Activated CD4-positive, alpha-beta memory T cell treated with anti-CD3 and anti-CD28 coated beads for 36 hours (primary cell): Measurements from ENCODE around the gene ZNF638. TPM values are rescaled to one million over a fixed set of nuclear protein-coding genes. Genes with fewer than 3 reads are reported as not detected.
"Not testable (repeated sequence)": the region's sequence is repeated elsewhere in the genome, so short reads cannot be mapped to it uniquely, and the experiment has no call there.

Source experiments
- CTCF ChIA-PET: fragments of 350-600 bp; sonication (Branson Sonifier 250); formaldehyde crosslinking; loops from one replicate; lab custom pipeline; 2021; ENCODE audit warnings: antibody characterized with exemption, inconsistent platforms; lab: Charles Lee
- POLR2A ChIA-PET: fragments of 350-600 bp; sonication (Branson Sonifier 250); formaldehyde crosslinking; loops from one replicate; lab custom pipeline; 2021; ENCODE audit warnings: antibody characterized with exemption; lab: Charles Lee
- DNase-seq: peaks from one replicate; pipeline ENCODE4 v3.0.0-alpha.2; 2020
- H3K27ac Mint-ChIP-seq: one replicate; pipeline ENCODE4 v1.8.0; 2021; ENCODE audit warnings: mixed read lengths
- H3K27me3 Mint-ChIP-seq: one replicate; pipeline ENCODE4 v1.8.0; 2021; ENCODE audit warnings: mixed read lengths
- H3K36me3 Mint-ChIP-seq: one replicate; pipeline ENCODE4 v1.8.0; 2021; ENCODE audit warnings: mixed read lengths
- H3K4me1 Mint-ChIP-seq: one replicate; pipeline ENCODE4 v1.8.0; 2021; ENCODE audit warnings: low read depth, mixed read lengths
- H3K4me3 Mint-ChIP-seq: one replicate; pipeline ENCODE4 v1.8.0; 2021; ENCODE audit warnings: mild to moderate bottlenecking, mixed read lengths
- H3K9me3 Mint-ChIP-seq: one replicate; pipeline ENCODE4 v1.8.0; 2021; ENCODE audit warnings: mixed read lengths
- intact Hi-C: fragments of 100-400 bp; cut with micrococcal nuclease; formaldehyde crosslinking; loops from one replicate; pipeline ENCODE4 v1.15.1; 2023
- total RNA-seq, 2 experiments: library from RNA; stranded (reverse); gene quantifications; one replicate each; pipeline ENCODE4 v1.2.3, GENCODE V29; 2021

ZNF638 gene
- total RNA-seq, 2 experiments from 2014 or later, result 74.2 to 87.4 TPM

GRCh38 chr2:71313016-71313766 lies 18.4 kb upstream of the ZNF638 start:
- ChIA-PET POLR2A (no interaction called here), CTCF (no interaction called here)
- Mint-ChIP-seq H3K27ac (no peak overlapping the region), H3K9me3 (peaks cover 13% of the 10 kb centered on the region), H3K4me1 (no peaks in the 10 kb centered on the region), H3K4me3 (no peak overlapping the region), H3K27me3 (peaks cover 9% of the 10 kb centered on the region), H3K36me3 (peaks cover 8% of the 10 kb centered on the region)
- intact Hi-C loops, result no loop called here
- no peak for DNase-seq

- Mint-ChIP-seq H3K36me3 (peaks cover 27% of the 10 kb centered on the region), H3K4me3 (no peak overlapping the region), H3K27me3 (peaks cover 13% of the 10 kb centered on the region), H3K4me1 (no peaks in the 10 kb centered on the region), H3K9me3 (peaks cover 48% of the 10 kb centered on the region), H3K27ac (no peak overlapping the region)
- ChIA-PET POLR2A (no interaction called here), CTCF (no interaction called here)
- intact Hi-C loops, result no loop called here
- DNase-seq, result no peak
Measured at GRCh38 chr2:71317060-71317459, 14.5 kb upstream of the ZNF638 start.

GRCh38 chr2:71317900-71318299 lies 13.7 kb upstream of the ZNF638 start:
- CTCF ChIA-PET, H3K27ac Mint-ChIP-seq, intact Hi-C loops, POLR2A ChIA-PET, DNase-seq, H3K4me1 Mint-ChIP-seq, H3K4me3 Mint-ChIP-seq: not testable (repeated sequence)
- Mint-ChIP-seq H3K9me3 (peaks cover 55% of the 10 kb centered on the region), H3K27me3 (peaks cover 13% of the 10 kb centered on the region), H3K36me3 (peaks cover 31% of the 10 kb centered on the region)

GRCh38 chr2:71323386-71323785 lies 8.2 kb upstream of the ZNF638 start:
- no peak overlapping the region for H3K4me3 Mint-ChIP-seq
- no peak overlapping the region for H3K27ac Mint-ChIP-seq
- H3K4me1 Mint-ChIP-seq, result no peaks in the 10 kb centered on the region
- peaks cover 6% of the 10 kb centered on the region for H3K27me3 Mint-ChIP-seq
- H3K36me3 Mint-ChIP-seq, result peaks cover 22% of the 10 kb centered on the region
- H3K9me3 Mint-ChIP-seq, result peaks cover 40% of the 10 kb centered on the region
- POLR2A ChIA-PET, result no interaction called here
- CTCF ChIA-PET, result no interaction called here
- intact Hi-C loops, result no loop called here
- no peak for DNase-seq

- H3K27me3 Mint-ChIP-seq, result peaks cover 2% of the 10 kb centered on the region
- H3K4me1 Mint-ChIP-seq, result peaks cover 4% of the 10 kb centered on the region
- H3K9me3 Mint-ChIP-seq, result peaks cover 9% of the 10 kb centered on the region
- peaks cover 7% of the 10 kb centered on the region for H3K36me3 Mint-ChIP-seq
- H3K4me3 Mint-ChIP-seq, result no peak overlapping the region
- intact Hi-C loops, result no loop called here
- no peak overlapping the region for H3K27ac Mint-ChIP-seq
- ChIA-PET POLR2A (no interaction called here), CTCF (no interaction called here)
- no peak for DNase-seq
Measured at GRCh38 chr2:71326968-71327367, 4.6 kb upstream of the ZNF638 start.

GRCh38 chr2:71327916-71328315 lies 3.7 kb upstream of the ZNF638 start:
- Mint-ChIP-seq H3K27ac (no peak overlapping the region), H3K4me1 (peaks cover 6% of the 10 kb centered on the region), H3K27me3 (peaks cover 2% of the 10 kb centered on the region), H3K36me3 (peaks cover 3% of the 10 kb centered on the region), H3K4me3 (no peak overlapping the region), H3K9me3 (no peaks in the 10 kb centered on the region)
- intact Hi-C loops, result no loop called here
- no peak for DNase-seq
- CTCF ChIA-PET, result interaction anchor here (2.2 kb wide), 1 partner anchor 28 kb away, joined by 7 read pairs; no protein-coding TSS in a partner anchor
- POLR2A ChIA-PET, result no interaction called here

DNA sequence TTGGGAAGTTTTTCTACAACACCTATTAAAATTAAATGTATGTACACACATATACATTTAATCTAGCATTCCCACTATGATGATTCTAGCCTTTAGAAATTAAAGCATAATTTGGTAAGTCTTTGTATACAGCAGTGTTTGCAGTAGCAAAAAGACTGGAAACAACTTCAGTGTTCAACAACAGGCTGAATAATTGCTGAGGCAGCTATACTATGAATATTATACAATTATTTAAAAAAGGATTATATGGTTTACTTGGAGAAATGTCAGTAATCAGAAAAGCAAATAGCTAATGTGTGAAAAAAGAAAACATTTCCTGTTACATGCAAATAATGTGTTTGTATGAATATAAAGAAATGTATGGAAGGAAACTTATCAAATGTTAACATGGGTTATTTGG lies 1.4 kb upstream of the ZNF638 start:
- Mint-ChIP-seq H3K27ac (no peak overlapping the region), H3K4me3 (no peak overlapping the region), H3K36me3 (peaks cover 14% of the 10 kb centered on the region), H3K27me3 (peaks cover 2% of the 10 kb centered on the region), H3K4me1 (peaks cover 21% of the 10 kb centered on the region), H3K9me3 (no peaks in the 10 kb centered on the region)
- ChIA-PET CTCF (interaction anchor here (0.6 to 3.4 kb wide), 4 partner anchors 31 to 1414 kb away, joined by 3 to 30 read pairs (median 3); no protein-coding TSS in a partner anchor), POLR2A (no interaction called here)
- intact Hi-C loops, result no loop called here
- DNase-seq, result no peak

DNA sequence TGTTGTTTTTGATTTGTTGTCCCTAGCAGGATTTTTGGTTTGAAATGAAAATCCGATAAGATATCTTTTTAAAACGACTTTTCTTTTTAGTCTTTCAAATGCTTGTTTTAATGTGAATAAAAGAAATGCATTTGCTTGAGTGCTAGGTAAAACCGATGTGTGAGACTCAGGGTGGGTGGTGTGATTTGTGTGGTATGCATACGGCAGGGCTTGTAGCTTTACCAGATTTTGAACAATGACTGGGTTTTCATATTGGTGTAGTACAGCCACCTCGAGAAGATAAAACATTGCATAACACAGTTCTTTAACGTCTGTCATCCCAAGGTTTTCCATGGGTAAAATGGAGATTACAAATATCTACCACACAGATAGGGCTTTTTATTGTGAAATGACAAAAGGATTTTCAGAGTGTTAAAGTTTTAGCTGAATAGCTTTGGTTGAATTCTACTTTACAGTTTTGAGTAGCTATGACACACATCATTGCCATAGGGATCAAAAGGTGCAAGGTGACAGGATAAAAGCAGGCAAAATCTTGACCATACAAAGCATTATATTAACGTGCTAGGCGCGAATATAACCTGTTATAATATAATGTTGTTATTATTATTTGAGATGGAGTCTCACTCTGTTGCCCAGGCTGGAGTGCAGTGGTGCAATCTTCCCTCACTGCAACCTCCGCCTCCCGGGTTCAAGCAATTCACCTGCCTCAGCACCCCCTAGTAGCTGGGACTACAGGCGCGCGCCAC lies 824 bp upstream of the ZNF638 start:
- CTCF ChIA-PET, result interaction anchor here (0.9 to 3.4 kb wide), 13 partner anchors 18 to 307 kb away, joined by 3 to 30 read pairs (median 4); partner anchors contain the start of gene PAIP2B
- Mint-ChIP-seq H3K9me3 (no peaks in the 10 kb centered on the region), H3K4me1 (peaks cover 25% of the 10 kb centered on the region), H3K36me3 (peaks cover 14% of the 10 kb centered on the region), H3K27ac (no peak overlapping the region), H3K27me3 (peaks cover 2% of the 10 kb centered on the region), H3K4me3 (peak overlapping the region; percentile 94)
- POLR2A ChIA-PET, result interaction anchor here (1.3 to 2.3 kb wide), 2 partner anchors 22 to 104 kb away, joined by 5 to 10 read pairs; partner anchors contain the start of gene PAIP2B
- intact Hi-C loops, result loop anchor here (1.0 kb wide), 2 partner anchors 103 to 262 kb away; partner anchors contain the start of genes NAGK and PAIP2B
- DNase-seq, result no peak

DNA sequence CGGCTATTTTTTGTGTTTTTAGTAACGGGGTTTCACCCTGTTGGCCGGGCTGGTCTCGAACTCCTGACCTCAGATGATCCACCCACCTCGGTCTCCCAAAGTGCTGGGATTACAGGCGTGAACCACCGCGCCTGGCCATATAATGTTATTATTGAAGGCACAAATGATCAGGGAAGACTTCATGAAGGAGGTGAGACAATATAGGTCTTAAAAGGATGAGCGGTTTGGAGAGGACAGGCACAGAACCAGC lies 326 bp upstream of the ZNF638 start:
- Mint-ChIP-seq H3K36me3 (peaks cover 14% of the 10 kb centered on the region), H3K4me1 (peaks cover 28% of the 10 kb centered on the region), H3K27ac (peak overlapping the region; percentile 93), H3K4me3 (peak overlapping the region; percentile 94)
- POLR2A ChIA-PET, result interaction anchor here (1.3 to 2.3 kb wide), 2 partner anchors 22 to 104 kb away, joined by 5 to 10 read pairs; partner anchors contain the start of gene PAIP2B
- intact Hi-C loops, result loop anchor here (1.0 kb wide), 2 partner anchors 104 to 263 kb away; partner anchors contain the start of genes NAGK and PAIP2B
- CTCF ChIA-PET, result interaction anchor here (0.7 to 3.4 kb wide), 22 partner anchors 11 to 307 kb away, joined by 3 to 30 read pairs (median 4); partner anchors contain the start of gene PAIP2B
- not testable (repeated sequence) for DNase-seq, H3K9me3 Mint-ChIP-seq, H3K27me3 Mint-ChIP-seq

- Mint-ChIP-seq H3K27ac (peak overlapping the region; percentile 93), H3K9me3 (no peaks in the 10 kb centered on the region), H3K4me1 (peaks cover 37% of the 10 kb centered on the region), H3K36me3 (peaks cover 14% of the 10 kb centered on the region), H3K27me3 (peaks cover 2% of the 10 kb centered on the region), H3K4me3 (peak overlapping the region; percentile 94)
- intact Hi-C loops, result no loop called here
- ChIA-PET CTCF (interaction anchor here (1.1 to 3.4 kb wide), 11 partner anchors 10 to 309 kb away, joined by 3 to 30 read pairs (median 8); partner anchors contain the start of gene PAIP2B), POLR2A (interaction anchor here (0.7 to 2.3 kb wide), 7 partner anchors 21 to 261 kb away, joined by 3 to 10 read pairs (median 4); partner anchors contain the start of gene PAIP2B)
- no peak for DNase-seq
Measured at GRCh38 chr2:71332435-71332796, 834 bp downstream of the ZNF638 start.

GRCh38 chr2:71333619-71334018 lies 2.0 kb downstream of the ZNF638 start:
- H3K27me3 Mint-ChIP-seq, result peaks cover 2% of the 10 kb centered on the region
- H3K4me1 Mint-ChIP-seq, result peaks cover 48% of the 10 kb centered on the region
- peaks cover 14% of the 10 kb centered on the region for H3K36me3 Mint-ChIP-seq
- intact Hi-C loops, result loop anchor here (1.0 kb wide), 1 partner anchor 20 kb away; no protein-coding TSS in a partner anchor
- POLR2A ChIA-PET, result interaction anchor here (1.0 to 2.1 kb wide), 2 partner anchors 23 to 107 kb away, joined by 4 to 7 read pairs; partner anchors contain the start of gene PAIP2B
- no peak overlapping the region for H3K27ac Mint-ChIP-seq
- H3K9me3 Mint-ChIP-seq, result no peaks in the 10 kb centered on the region
- CTCF ChIA-PET, result interaction anchor here (0.6 to 3.1 kb wide), 6 partner anchors 20 to 177 kb away, joined by 3 to 21 read pairs (median 4); no protein-coding TSS in a partner anchor
- DNase-seq, result no peak
- peak overlapping the region; percentile 94 for H3K4me3 Mint-ChIP-seq

- ChIA-PET CTCF (no interaction called here), POLR2A (no interaction called here)
- Mint-ChIP-seq H3K27me3 (no peaks in the 10 kb centered on the region), H3K36me3 (peaks cover 14% of the 10 kb centered on the region), H3K27ac (no peak overlapping the region), H3K9me3 (no peaks in the 10 kb centered on the region), H3K4me3 (no peak overlapping the region), H3K4me1 (peaks cover 63% of the 10 kb centered on the region)
- no peak for DNase-seq
- intact Hi-C loops, result no loop called here
Measured at GRCh38 chr2:71336384-71336783, 4.8 kb downstream of the ZNF638 start.
